ENCODE measurements around the gene LRP1B. TPM values are rescaled to one million over a fixed set of nuclear protein-coding genes. Genes with fewer than 3 reads are reported as not detected.
"Not testable (repeated sequence)": the region's sequence is repeated elsewhere in the genome, so short reads cannot be mapped to it uniquely, and the experiment has no call there.

LRP1B gene
- total and polyA plus RNA-seq, 2 donors (not counting 1 experiment from before 2014, with no cell fraction given) = under 0.01 to 0.01 TPM

GRCh38 chr2:141828761-141829160 lies 302.1 kb downstream of the LRP1B start:
- Histone ChIP-seq H3K36me3 (ENCODE audit: control insufficient read depth, insufficient read depth, low read length) (no peaks in the 10 kb centered on the region), H2AFZ (ENCODE audit: low read length) (no peak overlapping the region), H3K27me3 (ENCODE audit: control insufficient read depth, insufficient read depth, low read length) (no peaks in the 10 kb centered on the region), H3K9ac (ENCODE audit: insufficient read depth, low read length) (no peak overlapping the region), H3K27ac (ENCODE audit: insufficient read depth, low read length) (no peak overlapping the region), H3K4me2 (ENCODE audit: extremely low read depth, insufficient read depth, low read length) (no peak overlapping the region), H3K79me2 (ENCODE audit: control insufficient read depth, insufficient read depth, low read length) (no peaks in the 10 kb centered on the region), H3K4me3 (replicated peaks in 1 of 4; ENCODE audit: control extremely low read depth in 1 of 4, insufficient read depth in 1 of 4, low read depth in 3 of 4, low read length in 4 of 4) (no peak overlapping the region), H3K9me3 (ENCODE audit: control insufficient read depth, insufficient read depth, low read depth, low read length) (no peaks in the 10 kb centered on the region), H4K20me1 (ENCODE audit: control insufficient read depth, extremely low read depth, insufficient read depth, low read length) (peaks cover 2% of the 10 kb centered on the region), H3K4me1 (ENCODE audit: control insufficient read depth, extremely low read depth, insufficient read depth, low read length) (no peaks in the 10 kb centered on the region)
- no peak for TF ChIP-seq CTCF (conservative IDR thresholded peaks at IDR 0.05 in 1 of 2, IDR thresholded peaks at IDR 0.05 in 1 of 2; ENCODE audit: low read depth in 1 of 2, low read length in 2 of 2)
- no peak for TF ChIP-seq EZH2 (IDR thresholded peaks at IDR 0.05; ENCODE audit: low read length, missing control alignments)
- DNase-seq (ENCODE audit: low read depth in 2 of 2) = no peak

GRCh38 chr2:141824790-141825189 lies 306.0 kb downstream of the LRP1B start:
- Histone ChIP-seq H3K27ac (ENCODE audit: insufficient read depth, low read length) (no peak overlapping the region), H3K4me2 (ENCODE audit: extremely low read depth, insufficient read depth, low read length) (no peak overlapping the region), H3K4me1 (ENCODE audit: control insufficient read depth, extremely low read depth, insufficient read depth, low read length) (no peaks in the 10 kb centered on the region), H2AFZ (ENCODE audit: low read length) (no peak overlapping the region), H3K79me2 (ENCODE audit: control insufficient read depth, insufficient read depth, low read length) (no peaks in the 10 kb centered on the region), H3K9me3 (ENCODE audit: control insufficient read depth, insufficient read depth, low read depth, low read length) (no peaks in the 10 kb centered on the region), H3K36me3 (ENCODE audit: control insufficient read depth, insufficient read depth, low read length) (no peaks in the 10 kb centered on the region), H3K9ac (ENCODE audit: insufficient read depth, low read length) (no peak overlapping the region), H4K20me1 (ENCODE audit: control insufficient read depth, extremely low read depth, insufficient read depth, low read length) (no peaks in the 10 kb centered on the region), H3K27me3 (ENCODE audit: control insufficient read depth, insufficient read depth, low read length) (no peaks in the 10 kb centered on the region), H3K4me3 (replicated peaks in 1 of 4; ENCODE audit: control extremely low read depth in 1 of 4, insufficient read depth in 1 of 4, low read depth in 3 of 4, low read length in 4 of 4) (no peak overlapping the region)
- no peak for TF ChIP-seq EZH2 (IDR thresholded peaks at IDR 0.05; ENCODE audit: low read length, missing control alignments)
- no peak for TF ChIP-seq CTCF (conservative IDR thresholded peaks at IDR 0.05 in 1 of 2, IDR thresholded peaks at IDR 0.05 in 1 of 2; ENCODE audit: low read depth in 1 of 2, low read length in 2 of 2)
- DNase-seq (ENCODE audit: low read depth in 2 of 2) = no peak

GRCh38 chr2:141820893-141821292 lies 309.9 kb downstream of the LRP1B start:
- Histone ChIP-seq H3K79me2 (ENCODE audit: control insufficient read depth, insufficient read depth, low read length) (no peaks in the 10 kb centered on the region), H3K9ac (ENCODE audit: insufficient read depth, low read length) (no peak overlapping the region), H3K36me3 (ENCODE audit: control insufficient read depth, insufficient read depth, low read length) (no peaks in the 10 kb centered on the region), H3K27ac (ENCODE audit: insufficient read depth, low read length) (no peak overlapping the region), H3K4me1 (ENCODE audit: control insufficient read depth, extremely low read depth, insufficient read depth, low read length) (no peaks in the 10 kb centered on the region), H3K4me2 (ENCODE audit: extremely low read depth, insufficient read depth, low read length) (no peak overlapping the region), H2AFZ (ENCODE audit: low read length) (no peak overlapping the region), H3K27me3 (ENCODE audit: control insufficient read depth, insufficient read depth, low read length) (no peaks in the 10 kb centered on the region), H4K20me1 (ENCODE audit: control insufficient read depth, extremely low read depth, insufficient read depth, low read length) (no peaks in the 10 kb centered on the region), H3K4me3 (replicated peaks in 1 of 4; ENCODE audit: control extremely low read depth in 1 of 4, insufficient read depth in 1 of 4, low read depth in 3 of 4, low read length in 4 of 4) (no peak overlapping the region), H3K9me3 (ENCODE audit: control insufficient read depth, insufficient read depth, low read depth, low read length) (no peaks in the 10 kb centered on the region)
- no peak for DNase-seq (ENCODE audit: low read depth in 2 of 2)
- TF ChIP-seq CTCF (conservative IDR thresholded peaks at IDR 0.05 in 1 of 2, IDR thresholded peaks at IDR 0.05 in 1 of 2; ENCODE audit: low read depth in 1 of 2, low read length in 2 of 2) = no peak
- TF ChIP-seq EZH2 (IDR thresholded peaks at IDR 0.05; ENCODE audit: low read length, missing control alignments) = no peak

- H4K20me1 ChIP-seq (ENCODE audit: control insufficient read depth, extremely low read depth, insufficient read depth, low read length); H3K27me3 ChIP-seq (ENCODE audit: control insufficient read depth, insufficient read depth, low read length); H3K4me3 ChIP-seq (replicated peaks in 1 of 4; ENCODE audit: control extremely low read depth in 1 of 4, insufficient read depth in 1 of 4, low read depth in 3 of 4, low read length in 4 of 4); H2AFZ ChIP-seq (ENCODE audit: low read length); H3K4me2 ChIP-seq (ENCODE audit: extremely low read depth, insufficient read depth, low read length); H3K79me2 ChIP-seq (ENCODE audit: control insufficient read depth, insufficient read depth, low read length); H3K4me1 ChIP-seq (ENCODE audit: control insufficient read depth, extremely low read depth, insufficient read depth, low read length); H3K9me3 ChIP-seq (ENCODE audit: control insufficient read depth, insufficient read depth, low read depth, low read length); H3K27ac ChIP-seq (ENCODE audit: insufficient read depth, low read length); H3K36me3 ChIP-seq (ENCODE audit: control insufficient read depth, insufficient read depth, low read length); H3K9ac ChIP-seq (ENCODE audit: insufficient read depth, low read length); DNase-seq (ENCODE audit: low read depth in 2 of 2): not testable (repeated sequence)
Observed at GRCh38 chr2:141815320-141815719, 315.5 kb downstream of the LRP1B start.

Measured in fibroblast of lung (primary cell).